GM10248 (cell line): ENCODE data around the gene HUS1B.

Experiments used
- CTCF ChIA-PET: fragments of 300-600 bp; sonication (Branson Sonifier 250); formaldehyde crosslinking; extraction: SDS; loops from one replicate; lab custom pipeline; 2021; ENCODE audit warnings: antibody characterized with exemption; lab: Yijun Ruan, JAX
- POLR2A ChIA-PET: fragments of 350-650 bp; sonication (Branson Sonifier 250); formaldehyde crosslinking; extraction: SDS; loops from one replicate; lab custom pipeline; 2020; ENCODE audit warnings: antibody characterized with exemption; lab: Yijun Ruan, JAX
- DNase-seq: peaks from one replicate; pipeline ENCODE4 v3.0.0; 2012; ENCODE audit errors: extremely low spot score
- TF ChIP-seq, protein P1 (sequence below): IDR thresholded peaks from 2 replicates; pipeline ENCODE4 v1.5.1; 2012; ENCODE audit warnings: mild to moderate bottlenecking, low read depth; ENCODE audit errors: extremely low read depth, missing control alignments, control extremely low read depth

The HUS1B gene

DNA sequence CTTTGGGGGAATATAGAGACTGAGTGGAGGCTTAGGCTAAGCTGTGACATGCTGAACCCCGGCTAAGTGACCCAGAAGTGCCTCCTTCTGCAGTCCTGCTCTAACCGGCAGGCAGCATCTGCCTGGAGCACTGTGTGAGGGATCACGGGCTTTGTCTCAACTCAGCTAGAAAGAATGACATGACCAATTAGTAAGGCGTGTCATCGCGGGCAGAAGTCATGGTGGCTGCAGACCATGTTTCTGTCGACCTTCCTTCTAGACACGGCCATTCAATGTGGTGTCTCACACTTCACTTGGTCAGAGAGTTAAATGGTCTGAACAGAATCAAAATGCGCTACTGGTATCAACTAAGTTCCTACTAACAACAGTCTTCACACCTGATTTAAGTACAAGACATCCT lies 35.0 kb downstream of the HUS1B start:
- DNase-seq, result no peak
- CTCF ChIA-PET, result interaction anchor here (0.9 to 2.5 kb wide), 4 partner anchors 9 to 31 kb away, joined by 3 to 9 read pairs (median 4); no protein-coding TSS in a partner anchor
- POLR2A ChIA-PET, result no interaction called here
- TF ChIP-seq, protein P1, sequence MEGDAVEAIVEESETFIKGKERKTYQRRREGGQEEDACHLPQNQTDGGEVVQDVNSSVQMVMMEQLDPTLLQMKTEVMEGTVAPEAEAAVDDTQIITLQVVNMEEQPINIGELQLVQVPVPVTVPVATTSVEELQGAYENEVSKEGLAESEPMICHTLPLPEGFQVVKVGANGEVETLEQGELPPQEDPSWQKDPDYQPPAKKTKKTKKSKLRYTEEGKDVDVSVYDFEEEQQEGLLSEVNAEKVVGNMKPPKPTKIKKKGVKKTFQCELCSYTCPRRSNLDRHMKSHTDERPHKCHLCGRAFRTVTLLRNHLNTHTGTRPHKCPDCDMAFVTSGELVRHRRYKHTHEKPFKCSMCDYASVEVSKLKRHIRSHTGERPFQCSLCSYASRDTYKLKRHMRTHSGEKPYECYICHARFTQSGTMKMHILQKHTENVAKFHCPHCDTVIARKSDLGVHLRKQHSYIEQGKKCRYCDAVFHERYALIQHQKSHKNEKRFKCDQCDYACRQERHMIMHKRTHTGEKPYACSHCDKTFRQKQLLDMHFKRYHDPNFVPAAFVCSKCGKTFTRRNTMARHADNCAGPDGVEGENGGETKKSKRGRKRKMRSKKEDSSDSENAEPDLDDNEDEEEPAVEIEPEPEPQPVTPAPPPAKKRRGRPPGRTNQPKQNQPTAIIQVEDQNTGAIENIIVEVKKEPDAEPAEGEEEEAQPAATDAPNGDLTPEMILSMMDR, result no peak

DNA sequence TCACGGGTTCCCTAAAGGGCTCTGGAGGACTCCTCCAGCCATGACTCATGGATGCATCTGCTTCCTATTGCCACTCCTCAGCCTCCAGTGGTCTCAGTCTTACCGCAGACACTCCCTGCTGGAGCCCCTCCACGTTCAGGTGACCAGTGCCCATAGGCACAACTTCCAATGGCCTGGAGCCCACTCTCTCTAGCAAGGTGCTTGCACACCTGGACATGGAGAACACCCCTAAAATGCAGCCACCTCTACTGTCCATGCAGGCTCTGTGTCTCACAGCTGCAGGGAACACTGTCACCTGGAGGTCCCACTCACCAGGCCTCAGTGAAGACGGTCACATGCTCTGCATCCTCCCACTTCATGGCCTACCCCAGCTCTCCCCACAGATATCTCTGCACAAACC lies 36.0 kb downstream of the HUS1B start:
- CTCF ChIA-PET, result interaction anchor here (2.5 kb wide), 1 partner anchor 28 kb away, joined by 9 read pairs; no protein-coding TSS in a partner anchor
- POLR2A ChIA-PET, result no interaction called here
- TF ChIP-seq, protein P1, result no peak
- DNase-seq, result no peak

GRCh38 chr6:620166-620565 lies 36.7 kb downstream of the HUS1B start:
- CTCF ChIA-PET, result interaction anchor here (1.6 kb wide), 1 partner anchor 100 kb away, joined by 3 read pairs; no protein-coding TSS in a partner anchor
- no peak for DNase-seq
- POLR2A ChIA-PET, result no interaction called here
- TF ChIP-seq, protein P1, result no peak

DNA sequence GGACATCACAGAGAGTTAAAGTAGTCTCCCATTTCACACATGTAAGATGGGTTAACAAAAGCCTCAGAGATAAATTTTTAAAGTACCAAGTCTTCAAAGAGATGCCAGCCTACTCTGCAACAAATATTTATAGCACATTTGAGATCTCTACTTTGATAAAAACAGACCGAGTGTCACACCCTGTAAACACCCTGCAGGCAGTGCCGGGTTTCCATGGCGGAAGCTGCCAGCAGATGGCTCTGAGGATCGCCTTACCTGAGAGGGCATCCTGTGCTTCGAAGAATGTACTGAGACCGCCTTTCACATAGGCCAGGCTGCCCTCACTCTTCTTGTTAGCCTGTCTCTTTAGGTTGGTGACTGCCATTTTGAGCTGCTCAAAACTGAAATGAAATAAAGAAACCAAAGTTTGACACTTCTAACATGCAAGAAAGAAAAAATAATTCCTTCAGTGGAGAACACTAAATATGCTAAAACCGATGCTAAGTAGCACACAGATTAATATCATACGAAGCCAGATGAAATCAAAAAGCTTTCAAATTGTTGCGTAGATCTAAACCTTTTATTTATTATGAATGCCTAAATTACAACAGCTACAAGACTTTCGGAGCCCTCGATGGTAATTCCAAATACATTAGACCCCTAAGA lies 39.3 kb downstream of the HUS1B start:
- TF ChIP-seq, protein P1, result no peak
- ChIA-PET CTCF (interaction anchor here (0.8 to 1.7 kb wide), 6 partner anchors 9 to 35 kb away, joined by 3 to 6 read pairs (median 4); no protein-coding TSS in a partner anchor), POLR2A (no interaction called here)
- DNase-seq, result no peak

- DNase-seq, result no peak
- POLR2A ChIA-PET, result no interaction called here
- CTCF ChIA-PET, result interaction anchor here (1.4 to 1.9 kb wide), 2 partner anchors 20 to 29 kb away, joined by 4 to 6 read pairs; no protein-coding TSS in a partner anchor
Measured at GRCh38 chr6:613981-614380, 42.9 kb downstream of the HUS1B start.

DNA sequence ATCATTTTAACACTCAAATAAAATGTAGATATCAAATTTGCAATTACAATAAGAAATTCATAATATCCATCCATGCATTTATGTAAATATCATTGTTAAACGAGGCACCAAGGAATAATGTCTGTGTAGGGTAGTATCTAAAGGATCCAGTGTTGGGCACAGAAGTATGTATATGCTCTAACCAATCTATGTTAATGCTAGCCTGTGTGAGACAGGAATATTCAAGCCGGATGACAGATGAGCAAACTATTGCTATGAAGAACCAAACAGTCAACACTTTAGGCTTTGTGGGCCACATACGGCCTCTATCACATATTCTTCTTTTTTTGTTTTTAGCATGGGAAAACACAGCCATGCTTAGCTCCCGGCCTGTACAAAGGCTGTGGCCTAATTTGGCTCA lies 45.0 kb downstream of the HUS1B start:
- ChIA-PET CTCF (no interaction called here), POLR2A (no interaction called here)
- TF ChIP-seq, protein P1, result no peak
- DNase-seq, result no peak

More at GRCh38 chr6:613981-614380, 42.9 kb downstream of the HUS1B start:
- TF ChIP-seq, protein P1, result no peak
